Right renal cortex interstitium (tissue), 3 donors: Measurements from ENCODE around the gene MED15. TPM values are rescaled to one million over a fixed set of nuclear protein-coding genes. Genes with fewer than 3 reads are reported as not detected.

Source experiments
- DNase-seq, 3 donors: peaks; one replicate each; pipeline ENCODE4 v3.0.0-alpha.2; 2013; ENCODE audit warnings: low read depth in 3 of 3, low spot score in 2 of 3
- polyA plus RNA-seq, 3 donors: library from polyadenylated mRNA; unstranded; fragments of 120-200 nt; gene quantifications; one replicate each; pipeline ENCODE4 v1.2.1, GENCODE V29; 2013; ENCODE audit not compliant: insufficient read length in 3 of 3

The MED15 gene
- polyA plus RNA-seq, 3 donors: 31.5 to 38.0 (median 35.1) TPM

GRCh38 chr22:20580611-20581502, 73.4 kb downstream of the MED15 start:
- DNase-seq: no peak

- no peak for DNase-seq
Observed at GRCh38 chr22:20581503-20582170, 74.2 kb downstream of the MED15 start.

GRCh38 chr22:20582171-20582511, 74.7 kb downstream of the MED15 start:
- no peak for DNase-seq

GRCh38 chr22:20582520-20583361, 75.3 kb downstream of the MED15 start:
- DNase-seq: no peak

- no peak for DNase-seq
Observed at GRCh38 chr22:20583471-20583922, 76.1 kb downstream of the MED15 start.

GRCh38 chr22:20584029-20584871, 76.8 kb downstream of the MED15 start:
- no peak for DNase-seq

- no peak for DNase-seq
Observed at GRCh38 chr22:20584872-20585638, 77.6 kb downstream of the MED15 start.

GRCh38 chr22:20585639-20586402, 78.4 kb downstream of the MED15 start:
- no peak for DNase-seq

GRCh38 chr22:20586403-20586745, 79.0 kb downstream of the MED15 start:
- no peak for DNase-seq

- DNase-seq: no peak
Observed at GRCh38 chr22:20587206-20587958, 80.0 kb downstream of the MED15 start.

- no peak for DNase-seq
Observed at GRCh38 chr22:20588092-20588842, 80.9 kb downstream of the MED15 start.

- no peak for DNase-seq
Observed at GRCh38 chr22:20588843-20589581, 81.6 kb downstream of the MED15 start.

- no peak for DNase-seq
Observed at GRCh38 chr22:20589614-20590476, 82.4 kb downstream of the MED15 start.

- no peak for DNase-seq
Observed at GRCh38 chr22:20590477-20591294, 83.3 kb downstream of the MED15 start.

- DNase-seq: no peak
Observed at GRCh38 chr22:20591295-20591645, 83.9 kb downstream of the MED15 start.
